Panc1 (cell line): ENCODE results near the gene SMNDC1.

Source experiments
- POLR2AphosphoS5 ChIP-seq: IDR thresholded peaks from 2 replicates; pipeline ENCODE4 v1.6.1; 2012; ENCODE audit warnings: mild to moderate bottlenecking, low read depth, low read length, moderate library complexity
- SIN3A ChIP-seq: IDR thresholded peaks from 2 replicates; pipeline ENCODE4 v1.6.1; 2012; ENCODE audit warnings: low read depth, mild to moderate bottlenecking, low read length, moderate library complexity, borderline replicate concordance; ENCODE audit not compliant: insufficient read depth
- TCF7L2 ChIP-seq: IDR thresholded peaks from 2 replicates; pipeline ENCODE4 v1.6.1; 2011; ENCODE audit warnings: mild to moderate bottlenecking, low read depth, low read length, inconsistent platforms
- TF ChIP-seq, protein P1 (sequence below): fragments of 450-650 bp; IDR thresholded peaks from 2 replicates; pipeline ENCODE4 v1.5.1; 2017; ENCODE audit warnings: mild to moderate bottlenecking
- TF ChIP-seq, protein P2 (sequence below), 2 experiments: IDR thresholded peaks; 2 replicates each; pipeline ENCODE4 v1.6.1; 2011 to 2012; ENCODE audit warnings: low read depth in 2 of 2, control low read depth in 1 of 2, low read length in 1 of 2, mild to moderate bottlenecking in 1 of 2, moderate library complexity in 1 of 2; ENCODE audit not compliant: insufficient read depth in 1 of 2

DNA sequence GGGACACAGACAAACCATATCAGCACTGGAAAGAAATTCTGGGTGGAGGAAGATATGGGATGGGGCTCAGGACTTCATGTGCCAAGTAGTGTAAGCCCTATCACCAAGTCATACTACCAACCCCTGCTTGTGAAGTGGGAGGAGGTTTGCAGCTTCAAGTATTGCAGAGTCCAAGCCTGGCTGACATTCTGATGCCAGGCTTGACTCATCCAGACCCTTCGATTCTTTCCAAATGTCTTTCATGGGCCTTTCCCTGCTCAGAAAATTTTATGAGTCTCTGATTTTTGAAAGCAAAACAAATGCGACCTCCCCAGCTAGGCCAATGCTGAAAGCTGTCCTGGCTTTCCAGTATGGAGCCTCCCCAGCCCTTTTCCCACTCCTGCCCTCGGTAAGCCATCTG is 45.1 kb upstream of the SMNDC1 start:
- TF ChIP-seq, protein P1, sequence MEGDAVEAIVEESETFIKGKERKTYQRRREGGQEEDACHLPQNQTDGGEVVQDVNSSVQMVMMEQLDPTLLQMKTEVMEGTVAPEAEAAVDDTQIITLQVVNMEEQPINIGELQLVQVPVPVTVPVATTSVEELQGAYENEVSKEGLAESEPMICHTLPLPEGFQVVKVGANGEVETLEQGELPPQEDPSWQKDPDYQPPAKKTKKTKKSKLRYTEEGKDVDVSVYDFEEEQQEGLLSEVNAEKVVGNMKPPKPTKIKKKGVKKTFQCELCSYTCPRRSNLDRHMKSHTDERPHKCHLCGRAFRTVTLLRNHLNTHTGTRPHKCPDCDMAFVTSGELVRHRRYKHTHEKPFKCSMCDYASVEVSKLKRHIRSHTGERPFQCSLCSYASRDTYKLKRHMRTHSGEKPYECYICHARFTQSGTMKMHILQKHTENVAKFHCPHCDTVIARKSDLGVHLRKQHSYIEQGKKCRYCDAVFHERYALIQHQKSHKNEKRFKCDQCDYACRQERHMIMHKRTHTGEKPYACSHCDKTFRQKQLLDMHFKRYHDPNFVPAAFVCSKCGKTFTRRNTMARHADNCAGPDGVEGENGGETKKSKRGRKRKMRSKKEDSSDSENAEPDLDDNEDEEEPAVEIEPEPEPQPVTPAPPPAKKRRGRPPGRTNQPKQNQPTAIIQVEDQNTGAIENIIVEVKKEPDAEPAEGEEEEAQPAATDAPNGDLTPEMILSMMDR: no peak
- TF ChIP-seq, protein P2, sequence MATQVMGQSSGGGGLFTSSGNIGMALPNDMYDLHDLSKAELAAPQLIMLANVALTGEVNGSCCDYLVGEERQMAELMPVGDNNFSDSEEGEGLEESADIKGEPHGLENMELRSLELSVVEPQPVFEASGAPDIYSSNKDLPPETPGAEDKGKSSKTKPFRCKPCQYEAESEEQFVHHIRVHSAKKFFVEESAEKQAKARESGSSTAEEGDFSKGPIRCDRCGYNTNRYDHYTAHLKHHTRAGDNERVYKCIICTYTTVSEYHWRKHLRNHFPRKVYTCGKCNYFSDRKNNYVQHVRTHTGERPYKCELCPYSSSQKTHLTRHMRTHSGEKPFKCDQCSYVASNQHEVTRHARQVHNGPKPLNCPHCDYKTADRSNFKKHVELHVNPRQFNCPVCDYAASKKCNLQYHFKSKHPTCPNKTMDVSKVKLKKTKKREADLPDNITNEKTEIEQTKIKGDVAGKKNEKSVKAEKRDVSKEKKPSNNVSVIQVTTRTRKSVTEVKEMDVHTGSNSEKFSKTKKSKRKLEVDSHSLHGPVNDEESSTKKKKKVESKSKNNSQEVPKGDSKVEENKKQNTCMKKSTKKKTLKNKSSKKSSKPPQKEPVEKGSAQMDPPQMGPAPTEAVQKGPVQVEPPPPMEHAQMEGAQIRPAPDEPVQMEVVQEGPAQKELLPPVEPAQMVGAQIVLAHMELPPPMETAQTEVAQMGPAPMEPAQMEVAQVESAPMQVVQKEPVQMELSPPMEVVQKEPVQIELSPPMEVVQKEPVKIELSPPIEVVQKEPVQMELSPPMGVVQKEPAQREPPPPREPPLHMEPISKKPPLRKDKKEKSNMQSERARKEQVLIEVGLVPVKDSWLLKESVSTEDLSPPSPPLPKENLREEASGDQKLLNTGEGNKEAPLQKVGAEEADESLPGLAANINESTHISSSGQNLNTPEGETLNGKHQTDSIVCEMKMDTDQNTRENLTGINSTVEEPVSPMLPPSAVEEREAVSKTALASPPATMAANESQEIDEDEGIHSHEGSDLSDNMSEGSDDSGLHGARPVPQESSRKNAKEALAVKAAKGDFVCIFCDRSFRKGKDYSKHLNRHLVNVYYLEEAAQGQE (IDR thresholded peaks at IDR 0.05; ENCODE audit: insufficient read depth in 1 of 2, low read depth in 2 of 2, low read length in 1 of 2): no peak
- TF ChIP-seq TCF7L2 (no peak), POLR2AphosphoS5 (no peak), SIN3A (no peak)
